Mammary epithelial cell (primary cell): ENCODE measurements around the gene USP24.

Experiments
- CTCF ChIP-seq, 2 donors: IDR thresholded peaks in 1 of 2; conservative IDR thresholded peaks in 1 of 2; 2 replicates each; pipeline ENCODE4 v1.5.1; 2011 to 2012; ENCODE audit warnings: inconsistent platforms in 2 of 2, low read length in 2 of 2, mild to moderate bottlenecking in 2 of 2, control low read depth in 1 of 2, low read depth in 1 of 2; ENCODE audit not compliant: insufficient read depth in 1 of 2; ENCODE audit errors: extremely low read depth in 1 of 2
- EZH2 ChIP-seq: IDR thresholded peaks from 2 replicates; pipeline ENCODE4 v1.6.1; 2012; ENCODE audit warnings: low read length, inconsistent platforms, borderline replicate concordance

GRCh38 chr1:55057956-55058298 is 157.2 kb downstream of the USP24 start:
- TF ChIP-seq CTCF (conservative IDR thresholded peaks at IDR 0.05 in 1 of 2, IDR thresholded peaks at IDR 0.05 in 1 of 2; ENCODE audit: extremely low read depth in 1 of 2, insufficient read depth in 1 of 2, low read depth in 1 of 2, low read length in 2 of 2) (no peak), EZH2 (no peak)
